NCI-H510A treated with DMSO at 0.1 percent for 48 hours (cell line): ENCODE results near the gene SAMD10.
"Not testable (repeated sequence)": the region's sequence is repeated elsewhere in the genome, so short reads cannot be mapped to it uniquely, and the experiment has no call there.

ENCODE experiments used
- DNase-seq: peaks from one replicate; lab custom pipeline; 2025; lab: John Stamatoyannopoulos, UW

SAMD10 gene

GRCh38 chr20:63979557-63980316, at the start of gene SAMD10:
Gene SAMD10 (minus strand): TSS chr20:63979642. CDS start chr20:63979467, 175 bp downstream.
- peak; percentile 40 for DNase-seq

- no peak for DNase-seq
Measured at GRCh38 chr20:64027981-64028685, 48.7 kb upstream of the SAMD10 start.

- DNase-seq: no peak
Measured at GRCh38 chr20:64025826-64026412, 46.5 kb upstream of the SAMD10 start.

GRCh38 chr20:64025101-64025825, 45.8 kb upstream of the SAMD10 start:
- DNase-seq: no peak

GRCh38 chr20:64024141-64024990, 44.9 kb upstream of the SAMD10 start:
- no peak for DNase-seq

- DNase-seq: no peak
Measured at GRCh38 chr20:64023361-64024140, 44.1 kb upstream of the SAMD10 start.

- no peak for DNase-seq
Measured at GRCh38 chr20:64022671-64023360, 43.4 kb upstream of the SAMD10 start.

GRCh38 chr20:64021124-64021975, 41.9 kb upstream of the SAMD10 start:
- no peak for DNase-seq

- DNase-seq: no peak
Measured at GRCh38 chr20:64015635-64016034, 36.2 kb upstream of the SAMD10 start.

- not testable (repeated sequence) for DNase-seq
Measured at GRCh38 chr20:64012385-64013154, 33.1 kb upstream of the SAMD10 start.

- no peak for DNase-seq
Measured at GRCh38 chr20:64011366-64011779, 31.9 kb upstream of the SAMD10 start.

GRCh38 chr20:64010711-64011237, 31.3 kb upstream of the SAMD10 start:
- DNase-seq: no peak

- no peak for DNase-seq
Measured at GRCh38 chr20:64009811-64010387, 30.5 kb upstream of the SAMD10 start.

GRCh38 chr20:64006902-64007301, 27.5 kb upstream of the SAMD10 start:
- DNase-seq: no peak

- DNase-seq: no peak
Measured at GRCh38 chr20:64006490-64006889, 27.0 kb upstream of the SAMD10 start.

- DNase-seq: no peak
Measured at GRCh38 chr20:64005394-64005793, 26.0 kb upstream of the SAMD10 start.

- DNase-seq: no peak
Measured at GRCh38 chr20:64003960-64004725, 24.7 kb upstream of the SAMD10 start.
